Activated CD8-positive, alpha-beta T cell treated with anti-CD3 and anti-CD28 coated beads for 36 hours (primary cell): ENCODE measurements around the gene INPP5A. TPM values are rescaled to one million over a fixed set of nuclear protein-coding genes. Genes with fewer than 3 reads are reported as not detected.

ENCODE experiments used
- ATAC-seq: fragments of 200-7000 bp; cut with Tn5 transposase; one replicate; pipeline ENCODE4 v1.10.0; 2021; ENCODE audit warnings: mild to moderate bottlenecking, moderate library complexity
- CTCF ChIA-PET: fragments of 350-600 bp; sonication (Branson Sonifier 250); formaldehyde crosslinking; loops from one replicate; lab custom pipeline; 2021; ENCODE audit warnings: antibody characterized with exemption; lab: Charles Lee
- POLR2A ChIA-PET: fragments of 350-600 bp; sonication (Branson Sonifier 250); formaldehyde crosslinking; loops from one replicate; lab custom pipeline; 2021; ENCODE audit warnings: antibody characterized with exemption; lab: Charles Lee
- DNase-seq: peaks from one replicate; pipeline ENCODE4 v3.0.0-alpha.2; 2020
- H3K27ac Mint-ChIP-seq: one replicate; pipeline ENCODE4 v1.8.0; 2021; ENCODE audit warnings: mild to moderate bottlenecking, mixed read lengths
- H3K27me3 Mint-ChIP-seq: one replicate; pipeline ENCODE4 v1.8.0; 2021; ENCODE audit warnings: mixed read lengths
- H3K36me3 Mint-ChIP-seq: one replicate; pipeline ENCODE4 v1.8.0; 2021; ENCODE audit warnings: low read depth, mixed read lengths
- H3K4me1 Mint-ChIP-seq: one replicate; pipeline ENCODE4 v1.8.0; 2021; ENCODE audit warnings: low read depth, mixed read lengths
- H3K4me3 Mint-ChIP-seq: one replicate; pipeline ENCODE4 v1.8.0; 2021; ENCODE audit warnings: mild to moderate bottlenecking, moderate library complexity, mixed read lengths
- H3K9me3 Mint-ChIP-seq: one replicate; pipeline ENCODE4 v1.8.0; 2021; ENCODE audit warnings: mixed read lengths
- CTCF ChIP-seq: fragments of 200-600 bp; IDR thresholded peaks from one replicate; pipeline ENCODE4 v1.8.0; 2022; ENCODE audit warnings: antibody characterized with exemption, mild to moderate bottlenecking
- intact Hi-C: fragments of 100-400 bp; cut with micrococcal nuclease; formaldehyde crosslinking; loops from one replicate; pipeline ENCODE4 v1.10.0; 2022
- total RNA-seq, 2 experiments: library from RNA; stranded (reverse); gene quantifications; one replicate each; pipeline ENCODE4 v1.2.3, GENCODE V29; 2021

Gene INPP5A
- total RNA-seq, 2 experiments from 2014 or later: 9.6 to 10.4 TPM

- intact Hi-C loops: loop anchor here (10.0 kb wide), 1 partner anchor 145 kb away; no protein-coding TSS in a partner anchor
- no peak for DNase-seq
- no peak overlapping the region for H3K4me3 Mint-ChIP-seq
- no peak for TF ChIP-seq CTCF
- no peak for ATAC-seq
- no peaks in the 10 kb centered on the region for H3K9me3 Mint-ChIP-seq
- no peaks in the 10 kb centered on the region for H3K36me3 Mint-ChIP-seq
- H3K27me3 Mint-ChIP-seq: no peaks in the 10 kb centered on the region
- H3K4me1 Mint-ChIP-seq: no peaks in the 10 kb centered on the region
- POLR2A ChIA-PET: interaction anchor here (0.9 kb wide), 1 partner anchor 9 kb away, joined by 3 read pairs; no protein-coding TSS in a partner anchor
- CTCF ChIA-PET: no interaction called here
- no peak overlapping the region for H3K27ac Mint-ChIP-seq
These were observed 112.2 kb downstream of the INPP5A start for GRCh38 chr10:132649651-132650360.

- Mint-ChIP-seq H3K27ac (no peak overlapping the region), H3K27me3 (no peaks in the 10 kb centered on the region), H3K36me3 (no peaks in the 10 kb centered on the region), H3K4me1 (no peaks in the 10 kb centered on the region), H3K4me3 (no peak overlapping the region), H3K9me3 (no peaks in the 10 kb centered on the region)
- TF ChIP-seq CTCF: no peak
- ChIA-PET POLR2A (no interaction called here), CTCF (no interaction called here)
- no peak for ATAC-seq
- DNase-seq: no peak
- intact Hi-C loops: loop anchor here (10.0 kb wide), 1 partner anchor 144 kb away; no protein-coding TSS in a partner anchor
These were observed 113.1 kb downstream of the INPP5A start for GRCh38 chr10:132650611-132651250.

GRCh38 chr10:132651511-132652029, 114.0 kb downstream of the INPP5A start:
- no peak for TF ChIP-seq CTCF
- Mint-ChIP-seq H3K4me3 (no peak overlapping the region), H3K27me3 (no peaks in the 10 kb centered on the region), H3K4me1 (no peaks in the 10 kb centered on the region), H3K36me3 (no peaks in the 10 kb centered on the region), H3K27ac (no peak overlapping the region), H3K9me3 (no peaks in the 10 kb centered on the region)
- ChIA-PET CTCF (interaction anchor here (0.8 to 1.4 kb wide), 2 partner anchors 15 to 192 kb away, joined by 3 to 4 read pairs; no protein-coding TSS in a partner anchor), POLR2A (no interaction called here)
- intact Hi-C loops: loop anchor here (10.0 kb wide), 1 partner anchor 143 kb away; no protein-coding TSS in a partner anchor
- DNase-seq (no peak), ATAC-seq (no peak)

- intact Hi-C loops: loop anchor here (10.0 kb wide), 1 partner anchor 142 kb away; no protein-coding TSS in a partner anchor
These were observed 114.9 kb downstream of the INPP5A start for GRCh38 chr10:132652446-132652845.

More at GRCh38 chr10:132652446-132652845, 114.9 kb downstream of the INPP5A start:
- CTCF ChIA-PET: interaction anchor here (0.8 to 1.4 kb wide), 2 partner anchors 14 to 193 kb away, joined by 3 to 4 read pairs; no protein-coding TSS in a partner anchor
- Mint-ChIP-seq H3K27me3 (no peaks in the 10 kb centered on the region), H3K27ac (no peak overlapping the region), H3K4me3 (no peak overlapping the region), H3K9me3 (no peaks in the 10 kb centered on the region), H3K4me1 (no peaks in the 10 kb centered on the region), H3K36me3 (no peaks in the 10 kb centered on the region)
- no peak for TF ChIP-seq CTCF
- ATAC-seq (no peak), DNase-seq (no peak)
- POLR2A ChIA-PET: no interaction called here
